HepG2 (cell line): ENCODE data around the gene GSK3B. TPM values are rescaled to one million over a fixed set of nuclear protein-coding genes. Genes with fewer than 3 reads are reported as not detected.
A peak's percentile ranks its signal among the peaks of the same experiment; 100 is the strongest.

Source experiments
- FOXP4 ChIP-seq: sonication (generic); formaldehyde crosslinking; IDR thresholded peaks from 2 replicates; pipeline ENCODE4 v1.4.0; 2020; ENCODE audit warnings: missing genetic modification reagents
- GATA4 ChIP-seq: sonication (generic); IDR thresholded peaks from 2 replicates; pipeline ENCODE4 v1.6.1; 2016; ENCODE audit warnings: antibody characterized with exemption, low read depth, borderline replicate concordance
- GTF3A ChIP-seq: sonication (generic); formaldehyde crosslinking; conservative IDR thresholded peaks from 2 replicates; pipeline ENCODE4 v1.4.0; 2020; ENCODE audit warnings: mild to moderate bottlenecking, missing genetic modification reagents
- KDM1A ChIP-seq: IDR thresholded peaks from 2 replicates; pipeline ENCODE4 v1.6.1; 2016; ENCODE audit warnings: missing compliant biosample characterization
- MBD4 ChIP-seq: IDR thresholded peaks from 2 replicates; pipeline ENCODE4 v1.6.1; 2012; ENCODE audit warnings: low read length, inconsistent platforms, borderline replicate concordance
- MED13 ChIP-seq: sonication (generic); formaldehyde crosslinking; IDR thresholded peaks from 2 replicates; pipeline ENCODE4 v1.5.0; 2020; ENCODE audit warnings: missing genetic modification reagents
- MYNN ChIP-seq: sonication (generic); formaldehyde crosslinking; IDR thresholded peaks from 2 replicates; pipeline ENCODE4 v1.4.0; 2020; ENCODE audit warnings: mild to moderate bottlenecking, low read depth, missing genetic modification reagents
- PLRG1 ChIP-seq: fragments of 450-650 bp; conservative IDR thresholded peaks from 2 replicates; pipeline ENCODE4 v1.6.1; 2016
- RBAK ChIP-seq: sonication (generic); formaldehyde crosslinking; IDR thresholded peaks from 2 replicates; pipeline ENCODE4 v1.5.1; 2020; ENCODE audit warnings: mild to moderate bottlenecking, missing genetic modification reagents
- RBM22 ChIP-seq: fragments of 200-400 bp; formaldehyde crosslinking; optimal IDR thresholded peaks from 2 replicates; pipeline ENCODE3; 2017; ENCODE audit warnings: mild to moderate bottlenecking, low read length, moderate library complexity
- SIN3A ChIP-seq: IDR thresholded peaks from 2 replicates; pipeline ENCODE4 v1.6.1; 2011; ENCODE audit warnings: low read depth, mild to moderate bottlenecking, control low read depth, low read length, borderline replicate concordance
- SMAD1 ChIP-seq: sonication (generic); formaldehyde crosslinking; IDR thresholded peaks from 2 replicates; pipeline ENCODE4 v1.4.0; 2020; ENCODE audit warnings: missing genetic modification reagents, low read depth, mild to moderate bottlenecking, borderline replicate concordance
- ZNF205 ChIP-seq: IDR thresholded peaks from 2 replicates; pipeline ENCODE4 v1.6.1; 2018; ENCODE audit warnings: missing biosample characterization, missing genetic modification reagents
- ZNF260 ChIP-seq: sonication (generic); formaldehyde crosslinking; IDR thresholded peaks from 2 replicates; pipeline ENCODE4 v1.4.0; 2020; ENCODE audit warnings: missing genetic modification reagents, low read depth, mild to moderate bottlenecking, borderline replicate concordance
- ZNF547 ChIP-seq: sonication (generic); formaldehyde crosslinking; IDR thresholded peaks from 2 replicates; pipeline ENCODE4 v1.5.1; 2020; ENCODE audit warnings: mild to moderate bottlenecking, missing genetic modification reagents
- ZNF567 ChIP-seq: sonication (generic); formaldehyde crosslinking; IDR thresholded peaks from 2 replicates; pipeline ENCODE4 v1.8.1; 2023; ENCODE audit warnings: mild to moderate bottlenecking, missing genetic modification reagents, borderline replicate concordance
- polyA plus RNA-seq, 8 experiments: library from polyadenylated mRNA; depleted of rRNA in 3 of 8; stranded (reverse) in 7 of 8; unstranded in 1 of 8; fragments of >200 nt; fragmentation: Illumina TruSeq in 4 of 8; extraction: Trizol in 4 of 8; gene quantifications; 2 replicates each; pipeline versions ENCODE4 v1.2.1 to v1.2.3, GENCODE V29; 2011 to 2016; ENCODE audit warnings: low read depth in 4 of 8, missing spikeins in 1 of 8, mixed read lengths in 1 of 8; ENCODE audit not compliant: insufficient read depth in 1 of 8
- total RNA-seq, 5 experiments: library from RNA; depleted of rRNA; stranded (reverse); fragments of >200 nt; fragmentation: Illumina TruSeq; extraction: Trizol; gene quantifications; 2 replicates each; pipeline ENCODE4 v1.2.3, GENCODE V29; 2016; ENCODE audit warnings: low read depth in 1 of 5
- TF ChIP-seq, protein P1 (sequence below): sonication (generic); formaldehyde crosslinking; IDR thresholded peaks from 2 replicates; pipeline ENCODE4 v1.8.1; 2023; ENCODE audit warnings: missing genetic modification reagents, inconsistent platforms, borderline replicate concordance
- TF ChIP-seq, protein P2 (sequence below): sonication (generic); formaldehyde crosslinking; conservative IDR thresholded peaks from 2 replicates; pipeline ENCODE4 v1.5.0; 2020; ENCODE audit warnings: missing genetic modification reagents
- TF ChIP-seq, protein P3 (sequence below): sonication (generic); formaldehyde crosslinking; IDR thresholded peaks from 2 replicates; pipeline ENCODE4 v1.4.0; 2020; ENCODE audit warnings: missing genetic modification reagents
- TF ChIP-seq, protein P4 (sequence below): sonication (generic); formaldehyde crosslinking; IDR thresholded peaks from 2 replicates; pipeline ENCODE4 v1.4.0; 2020; ENCODE audit warnings: missing genetic modification reagents

The GSK3B gene
- total and polyA plus RNA-seq, 2 of the 13 experiments (the other 11 are each of a cell fraction or from before 2014, with no cell fraction given), result 22.3 to 30.1 TPM

GRCh38 chr3:120095226-120095978 is 1.2 kb upstream of the GSK3B start (continued):
- no peak; the same call in 1 of the 2 replicates for TF ChIP-seq FOXP4
- no peak for TF ChIP-seq KDM1A
- 0 out of 2 replicates have a peak, but pooled peaks have one; percentile 74 for TF ChIP-seq ZNF260 (CRISPR knock-in tag)
- no peak; the same call in 1 of the 2 replicates for TF ChIP-seq ZNF547 (CRISPR knock-in tag)
- TF ChIP-seq SMAD1 (CRISPR knock-in tag), result peak; percentile 95; the same call in 1 of the 2 replicates
- peak; percentile 24 for TF ChIP-seq GATA4
- no peak for TF ChIP-seq ZNF567 (CRISPR knock-in tag)
- no peak for TF ChIP-seq GTF3A
- TF ChIP-seq MED13 (CRISPR knock-in tag), result 0 out of 2 replicates have a peak, but pooled peaks have one; percentile 23
- TF ChIP-seq, protein P1, sequence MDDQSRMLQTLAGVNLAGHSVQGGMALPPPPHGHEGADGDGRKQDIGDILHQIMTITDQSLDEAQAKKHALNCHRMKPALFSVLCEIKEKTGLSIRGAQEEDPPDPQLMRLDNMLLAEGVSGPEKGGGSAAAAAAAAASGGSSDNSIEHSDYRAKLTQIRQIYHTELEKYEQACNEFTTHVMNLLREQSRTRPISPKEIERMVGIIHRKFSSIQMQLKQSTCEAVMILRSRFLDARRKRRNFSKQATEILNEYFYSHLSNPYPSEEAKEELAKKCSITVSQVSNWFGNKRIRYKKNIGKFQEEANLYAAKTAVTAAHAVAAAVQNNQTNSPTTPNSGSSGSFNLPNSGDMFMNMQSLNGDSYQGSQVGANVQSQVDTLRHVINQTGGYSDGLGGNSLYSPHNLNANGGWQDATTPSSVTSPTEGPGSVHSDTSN (CRISPR knock-in tag), result no peak
- TF ChIP-seq RBAK (CRISPR knock-in tag), result no peak
- TF ChIP-seq, protein P2, sequence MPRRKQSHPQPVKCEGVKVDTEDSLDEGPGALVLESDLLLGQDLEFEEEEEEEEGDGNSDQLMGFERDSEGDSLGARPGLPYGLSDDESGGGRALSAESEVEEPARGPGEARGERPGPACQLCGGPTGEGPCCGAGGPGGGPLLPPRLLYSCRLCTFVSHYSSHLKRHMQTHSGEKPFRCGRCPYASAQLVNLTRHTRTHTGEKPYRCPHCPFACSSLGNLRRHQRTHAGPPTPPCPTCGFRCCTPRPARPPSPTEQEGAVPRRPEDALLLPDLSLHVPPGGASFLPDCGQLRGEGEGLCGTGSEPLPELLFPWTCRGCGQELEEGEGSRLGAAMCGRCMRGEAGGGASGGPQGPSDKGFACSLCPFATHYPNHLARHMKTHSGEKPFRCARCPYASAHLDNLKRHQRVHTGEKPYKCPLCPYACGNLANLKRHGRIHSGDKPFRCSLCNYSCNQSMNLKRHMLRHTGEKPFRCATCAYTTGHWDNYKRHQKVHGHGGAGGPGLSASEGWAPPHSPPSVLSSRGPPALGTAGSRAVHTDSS (CRISPR knock-in tag), result no peak
- no peak for TF ChIP-seq MBD4
- peak; percentile 75; the same call in 1 of the 2 replicates for TF ChIP-seq MYNN
- no peak for TF ChIP-seq RBM22
- no peak for TF ChIP-seq PLRG1
- 0 out of 2 replicates have a peak, but pooled peaks have one; percentile 23 for TF ChIP-seq ZNF205 (CRISPR knock-in tag)
- TF ChIP-seq SIN3A, result peak; percentile 19; the same call in 1 of the 2 replicates
- TF ChIP-seq, protein P3, sequence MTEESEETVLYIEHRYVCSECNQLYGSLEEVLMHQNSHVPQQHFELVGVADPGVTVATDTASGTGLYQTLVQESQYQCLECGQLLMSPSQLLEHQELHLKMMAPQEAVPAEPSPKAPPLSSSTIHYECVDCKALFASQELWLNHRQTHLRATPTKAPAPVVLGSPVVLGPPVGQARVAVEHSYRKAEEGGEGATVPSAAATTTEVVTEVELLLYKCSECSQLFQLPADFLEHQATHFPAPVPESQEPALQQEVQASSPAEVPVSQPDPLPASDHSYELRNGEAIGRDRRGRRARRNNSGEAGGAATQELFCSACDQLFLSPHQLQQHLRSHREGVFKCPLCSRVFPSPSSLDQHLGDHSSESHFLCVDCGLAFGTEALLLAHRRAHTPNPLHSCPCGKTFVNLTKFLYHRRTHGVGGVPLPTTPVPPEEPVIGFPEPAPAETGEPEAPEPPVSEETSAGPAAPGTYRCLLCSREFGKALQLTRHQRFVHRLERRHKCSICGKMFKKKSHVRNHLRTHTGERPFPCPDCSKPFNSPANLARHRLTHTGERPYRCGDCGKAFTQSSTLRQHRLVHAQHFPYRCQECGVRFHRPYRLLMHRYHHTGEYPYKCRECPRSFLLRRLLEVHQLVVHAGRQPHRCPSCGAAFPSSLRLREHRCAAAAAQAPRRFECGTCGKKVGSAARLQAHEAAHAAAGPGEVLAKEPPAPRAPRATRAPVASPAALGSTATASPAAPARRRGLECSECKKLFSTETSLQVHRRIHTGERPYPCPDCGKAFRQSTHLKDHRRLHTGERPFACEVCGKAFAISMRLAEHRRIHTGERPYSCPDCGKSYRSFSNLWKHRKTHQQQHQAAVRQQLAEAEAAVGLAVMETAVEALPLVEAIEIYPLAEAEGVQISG (CRISPR knock-in tag), result peak; percentile 70
- TF ChIP-seq, protein P4, sequence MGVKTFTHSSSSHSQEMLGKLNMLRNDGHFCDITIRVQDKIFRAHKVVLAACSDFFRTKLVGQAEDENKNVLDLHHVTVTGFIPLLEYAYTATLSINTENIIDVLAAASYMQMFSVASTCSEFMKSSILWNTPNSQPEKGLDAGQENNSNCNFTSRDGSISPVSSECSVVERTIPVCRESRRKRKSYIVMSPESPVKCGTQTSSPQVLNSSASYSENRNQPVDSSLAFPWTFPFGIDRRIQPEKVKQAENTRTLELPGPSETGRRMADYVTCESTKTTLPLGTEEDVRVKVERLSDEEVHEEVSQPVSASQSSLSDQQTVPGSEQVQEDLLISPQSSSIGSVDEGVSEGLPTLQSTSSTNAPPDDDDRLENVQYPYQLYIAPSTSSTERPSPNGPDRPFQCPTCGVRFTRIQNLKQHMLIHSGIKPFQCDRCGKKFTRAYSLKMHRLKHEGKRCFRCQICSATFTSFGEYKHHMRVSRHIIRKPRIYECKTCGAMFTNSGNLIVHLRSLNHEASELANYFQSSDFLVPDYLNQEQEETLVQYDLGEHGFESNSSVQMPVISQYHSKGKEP, result no peak; the same call in 1 of the 2 replicates
